IPS-11a (cell line): ENCODE data around the gene VIPAS39.

Source experiments
- H3K4me3 ChIP-seq: one replicate; pipeline ENCODE4 v1.5.1; 2013; ENCODE audit warnings: low read depth, low read length, control low read depth

Gene VIPAS39

GRCh38 chr14:77457522-77458248, at the start of gene VIPAS39, which contains the start of gene AHSA1:
Gene VIPAS39, minus strand, starts transcription at chr14:77457601. Its CDS starts 3,499 bp downstream, at chr14:77454102.
Gene AHSA1, plus strand, starts transcription at chr14:77458093. Its CDS starts 97 bp downstream, at chr14:77458190.
- H3K4me3 ChIP-seq: peak within 1 kb of the TSS; percentile 84

DNA sequence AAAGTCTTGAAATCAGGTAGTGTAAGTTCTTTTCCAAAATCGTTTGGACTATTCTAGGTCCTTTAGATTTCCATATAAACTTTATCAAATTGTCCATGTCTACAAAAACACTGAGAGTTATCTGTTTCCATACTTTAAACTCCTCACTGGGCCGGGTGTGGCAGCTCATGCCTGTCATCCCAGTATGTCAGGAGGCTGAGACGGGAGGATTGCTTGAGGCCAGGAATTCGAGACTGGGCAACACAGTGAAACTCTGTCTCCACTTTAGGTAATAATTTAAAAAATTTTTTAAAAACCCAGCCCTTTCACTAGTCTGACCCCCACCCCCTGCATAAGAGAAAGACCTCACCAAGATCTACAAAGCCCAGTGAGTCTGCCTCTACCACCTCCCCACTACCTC, 47.6 kb upstream of the VIPAS39 start:
- no peak overlapping the region for H3K4me3 ChIP-seq

DNA sequence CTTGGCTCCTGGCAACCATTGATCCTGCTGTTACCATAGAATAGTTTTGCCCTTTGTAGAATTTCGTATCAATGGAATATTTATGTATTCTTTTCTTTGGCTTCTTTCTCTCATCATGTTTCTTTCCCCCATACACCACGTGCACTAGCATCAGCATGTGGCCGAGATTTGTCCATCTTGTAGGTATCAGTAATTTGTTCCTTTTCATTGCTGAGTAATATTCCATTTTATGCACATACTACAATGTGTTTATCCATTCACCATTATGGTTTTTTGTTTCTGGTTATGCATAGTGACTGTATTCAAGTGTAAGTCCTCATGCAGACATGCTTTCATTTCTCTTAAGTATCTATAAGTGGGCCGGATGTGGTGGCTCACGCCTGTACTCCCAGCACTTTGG, 45.7 kb upstream of the VIPAS39 start:
- no peak overlapping the region for H3K4me3 ChIP-seq

DNA sequence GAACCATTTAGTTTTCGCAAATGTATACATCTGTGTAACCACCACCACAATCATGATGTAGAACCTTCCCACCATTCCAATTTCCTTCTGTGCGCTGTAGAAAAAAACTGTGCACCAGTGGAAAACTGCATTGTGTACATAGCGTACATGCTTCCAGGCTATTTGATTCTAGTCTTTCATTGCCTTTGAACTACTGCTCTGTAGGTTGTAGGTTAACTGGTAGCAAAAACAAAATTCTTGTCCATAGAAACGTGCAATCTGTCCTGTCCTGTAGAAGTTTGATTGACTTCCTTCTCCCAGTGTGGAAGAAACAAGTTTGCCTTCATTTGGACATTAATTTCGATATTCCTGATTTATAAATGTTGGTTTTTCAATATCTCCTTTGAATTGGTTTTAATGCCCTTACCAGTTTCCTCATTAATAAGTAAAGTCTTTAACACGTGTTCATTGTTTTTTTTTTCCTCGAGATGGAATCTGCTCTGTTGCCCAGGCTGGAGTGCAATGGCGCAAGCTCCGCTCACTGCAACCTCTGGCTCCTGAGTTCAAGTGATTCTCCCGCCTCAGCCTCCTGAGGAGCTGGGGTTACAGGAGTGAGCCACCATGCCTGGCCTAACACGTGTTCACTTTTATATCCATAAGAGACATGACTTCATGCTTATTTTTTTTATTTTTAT, 44.8 kb upstream of the VIPAS39 start:
- no peak overlapping the region for H3K4me3 ChIP-seq

GRCh38 chr14:77498984-77499527, 41.7 kb upstream of the VIPAS39 start:
- peak overlapping the region; percentile 50 for H3K4me3 ChIP-seq

DNA sequence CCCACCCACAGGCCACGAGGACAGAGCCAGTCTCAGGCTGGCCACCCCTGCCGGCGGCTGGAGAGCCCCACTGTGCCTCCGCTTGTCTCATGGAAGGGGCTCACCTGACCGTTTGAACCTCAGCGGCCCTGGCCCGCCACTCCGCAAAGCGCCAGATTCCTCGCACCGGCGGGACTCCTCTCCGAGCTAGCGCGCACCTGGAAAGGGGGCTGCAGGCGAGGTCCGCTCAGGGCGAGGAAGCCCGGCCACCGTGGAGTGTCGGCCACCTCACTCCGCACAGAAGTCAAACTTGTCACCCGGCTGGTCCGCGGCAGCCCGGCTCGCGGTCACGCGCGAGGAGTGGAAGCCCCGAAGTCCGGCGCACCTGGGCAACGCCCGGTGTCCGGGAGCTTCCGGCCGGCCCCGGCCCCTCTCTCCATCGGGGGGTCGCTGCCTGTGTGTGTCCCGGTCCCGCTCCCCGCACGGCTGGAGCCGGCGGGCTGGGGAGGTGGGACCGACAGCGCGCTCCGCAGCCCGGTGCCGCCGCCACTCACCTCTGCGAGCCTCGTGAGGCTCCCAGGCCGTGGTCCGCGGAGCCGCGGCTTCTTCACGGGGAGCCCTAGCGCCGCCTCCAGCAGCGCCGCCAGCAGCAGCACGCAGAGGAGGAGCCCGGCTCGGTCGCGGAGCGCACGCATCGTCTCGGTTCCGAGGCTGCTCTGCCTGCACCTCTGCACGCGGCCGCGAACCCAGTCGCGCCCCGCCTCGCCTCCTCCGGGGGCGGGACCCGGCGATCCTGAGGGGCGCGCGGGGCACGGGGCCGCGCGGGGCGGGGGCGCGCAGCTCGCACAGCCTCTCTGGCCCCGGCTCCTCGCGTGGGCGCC, 40.9 kb upstream of the VIPAS39 start, which contains the start of gene ISM2:
Gene ISM2 (minus strand): TSS at position 697 of the 860 bp plus-strand sequence. CDS start 23 bp downstream, at position 674.
- H3K4me3 ChIP-seq: peak within 1 kb of the TSS; percentile 50

- no peak overlapping the region for H3K4me3 ChIP-seq
These were observed 37.9 kb upstream of the VIPAS39 start for GRCh38 chr14:77495334-77495733.

GRCh38 chr14:77491056-77491455, 33.7 kb upstream of the VIPAS39 start:
- H3K4me3 ChIP-seq: no peak overlapping the region

GRCh38 chr14:77490347-77490986, 33.1 kb upstream of the VIPAS39 start:
- no peak overlapping the region for H3K4me3 ChIP-seq

DNA sequence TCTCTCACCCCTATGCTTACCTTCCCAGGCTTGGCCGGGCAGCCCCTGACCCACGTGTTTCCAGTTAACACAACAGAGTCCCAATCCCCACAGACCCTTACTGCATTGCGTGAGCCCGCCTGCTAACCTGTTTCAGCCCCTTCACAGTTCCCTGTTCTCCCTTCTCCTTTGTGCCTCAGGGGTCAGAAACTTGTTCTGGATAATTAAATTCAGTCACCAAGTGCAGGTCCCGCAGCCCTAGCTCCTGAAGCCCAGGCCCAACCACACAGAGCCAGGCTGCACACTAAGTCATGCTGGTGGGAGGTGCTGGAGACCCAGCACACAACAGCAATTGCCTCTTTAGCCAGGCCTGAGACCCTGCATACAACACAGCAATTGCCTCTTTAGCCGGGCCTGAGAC, 31.6 kb upstream of the VIPAS39 start:
- no peak overlapping the region for H3K4me3 ChIP-seq

- no peak overlapping the region for H3K4me3 ChIP-seq
These were observed 31.2 kb upstream of the VIPAS39 start for GRCh38 chr14:77488558-77488957.

DNA sequence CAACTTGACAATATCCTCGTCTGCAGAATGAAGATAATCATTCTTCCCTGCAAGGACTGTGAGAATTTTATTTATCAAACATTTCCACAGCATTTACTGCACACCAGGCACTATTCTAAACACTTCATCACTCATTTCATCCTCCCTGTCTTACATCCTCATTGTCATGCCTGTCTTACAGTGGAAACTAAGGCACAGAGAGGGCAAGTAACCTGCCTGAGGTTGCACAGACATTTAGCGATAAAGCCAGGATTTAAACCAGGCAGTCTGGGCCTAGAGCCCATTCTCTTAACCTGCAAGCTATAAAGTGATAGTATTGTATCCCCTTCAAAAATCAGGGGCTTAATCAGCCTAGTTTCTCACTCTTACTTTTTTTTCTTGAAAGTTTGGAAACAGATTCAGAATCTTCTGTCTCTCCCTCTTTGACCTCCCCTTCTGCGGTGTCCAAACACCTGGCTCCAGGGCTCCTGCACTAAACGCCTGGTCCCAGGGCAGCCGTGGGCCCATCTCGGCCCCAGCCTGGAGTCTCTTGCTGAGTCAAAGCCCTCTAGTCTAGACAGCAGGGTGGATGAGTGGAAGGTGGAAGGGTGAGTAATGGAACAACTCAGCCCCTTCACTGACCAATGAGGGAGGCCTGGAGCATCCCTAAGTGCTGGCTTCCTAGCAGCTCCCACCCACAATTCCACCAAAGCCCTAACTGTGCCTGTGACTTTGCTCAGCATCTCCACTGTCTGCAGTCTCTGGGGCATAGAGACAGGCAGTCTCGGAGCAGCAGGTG, 28.7 kb upstream of the VIPAS39 start:
- H3K4me3 ChIP-seq: no peak overlapping the region

- no peak overlapping the region for H3K4me3 ChIP-seq
These were observed 27.9 kb upstream of the VIPAS39 start for GRCh38 chr14:77485256-77485655.

DNA sequence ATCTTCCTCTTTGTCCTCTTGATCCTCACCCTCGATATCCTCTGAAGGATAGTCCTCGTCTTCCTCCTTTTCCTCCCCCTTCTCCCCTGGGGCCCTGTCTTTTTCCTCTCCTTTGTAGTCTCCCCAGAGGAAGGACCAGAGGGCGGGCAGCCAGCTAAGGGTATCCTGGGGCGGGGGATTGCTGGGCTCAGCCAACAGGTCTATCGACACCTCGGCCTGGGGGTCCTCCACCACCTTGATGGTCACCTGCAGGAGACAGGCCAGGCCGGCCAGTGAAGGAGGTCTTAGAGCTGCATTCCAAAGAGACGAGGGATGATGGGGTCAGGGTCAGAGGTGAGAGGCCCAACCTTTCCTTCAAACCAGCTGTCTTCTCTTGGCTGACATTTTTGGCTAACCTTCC, 25.0 kb upstream of the VIPAS39 start:
- no peak overlapping the region for H3K4me3 ChIP-seq

DNA sequence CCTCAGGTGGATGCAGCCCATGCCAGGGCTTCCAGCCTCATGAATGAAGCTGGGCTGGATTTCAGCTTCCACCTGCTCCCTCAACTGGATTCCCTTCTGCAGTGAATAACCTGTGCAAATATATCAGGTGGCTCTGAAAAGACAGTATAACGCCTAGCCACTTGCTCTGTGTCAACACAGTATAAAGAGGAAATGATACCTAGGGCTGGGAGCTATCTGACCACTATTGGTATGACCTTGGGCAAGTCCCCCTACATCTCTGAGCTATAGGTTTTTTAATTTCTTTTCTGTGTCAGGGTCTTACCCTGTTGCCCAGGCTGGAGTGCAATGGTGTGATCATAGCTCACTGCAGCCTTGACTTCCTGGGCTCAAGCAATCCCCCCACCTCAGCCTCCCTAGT, 21.4 kb upstream of the VIPAS39 start:
- no peak overlapping the region for H3K4me3 ChIP-seq

DNA sequence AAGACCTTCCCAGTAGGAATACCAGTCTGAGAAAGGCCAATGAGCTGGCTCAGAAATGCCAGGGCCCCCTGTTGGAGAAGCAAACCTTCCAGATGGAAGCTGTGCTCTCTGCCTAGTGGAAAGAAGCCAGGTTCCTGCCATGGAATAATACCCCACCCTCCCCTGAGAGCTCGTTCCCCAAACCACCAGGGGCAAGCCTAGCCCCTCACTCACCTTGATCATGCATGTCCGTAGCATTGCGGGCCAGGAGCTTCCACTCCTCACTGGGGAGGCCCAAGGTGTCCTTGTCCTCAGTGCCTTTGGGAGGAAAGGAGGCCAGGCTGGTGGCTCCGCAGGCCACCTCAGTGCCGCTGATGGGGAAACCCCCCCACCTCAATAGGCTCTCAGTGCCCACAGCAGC, 20.6 kb upstream of the VIPAS39 start:
- H3K4me3 ChIP-seq: no peak overlapping the region

- H3K4me3 ChIP-seq: no peak overlapping the region
These were observed 18.2 kb upstream of the VIPAS39 start for GRCh38 chr14:77475432-77476115.

DNA sequence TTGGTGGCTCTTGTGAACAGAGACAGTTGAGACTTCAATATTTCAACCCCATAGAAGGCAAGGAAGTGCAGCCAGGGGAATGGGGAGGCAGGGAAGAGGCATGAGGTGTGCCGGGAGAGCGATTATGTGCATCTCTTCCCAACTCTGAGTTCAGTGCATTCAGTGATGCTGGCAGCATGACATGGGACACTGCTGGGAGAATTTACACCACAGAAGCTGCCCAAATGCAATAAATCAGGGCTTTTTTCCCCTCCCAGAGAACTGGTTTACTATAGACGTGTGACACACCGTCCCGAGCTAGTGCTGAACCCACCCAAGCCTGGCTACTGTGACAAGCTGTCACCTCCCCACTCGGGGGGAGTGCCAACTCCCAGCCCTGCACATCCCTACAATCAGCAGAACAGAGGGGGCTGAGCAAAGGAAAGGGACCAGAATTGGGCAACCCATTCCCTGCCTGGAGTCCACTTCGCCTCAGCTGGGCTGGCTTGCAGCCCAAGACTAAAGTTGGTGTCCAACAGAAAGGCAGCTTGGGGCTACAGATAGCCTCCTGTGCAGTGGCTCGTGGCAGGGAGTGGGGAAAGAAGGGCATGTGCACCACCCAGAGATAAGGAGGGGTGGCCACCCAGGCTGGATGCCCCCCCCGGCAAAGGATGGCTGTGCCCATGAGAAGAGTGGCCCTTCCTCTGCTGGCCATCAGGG, 17.2 kb upstream of the VIPAS39 start:
- H3K4me3 ChIP-seq: no peak overlapping the region

DNA sequence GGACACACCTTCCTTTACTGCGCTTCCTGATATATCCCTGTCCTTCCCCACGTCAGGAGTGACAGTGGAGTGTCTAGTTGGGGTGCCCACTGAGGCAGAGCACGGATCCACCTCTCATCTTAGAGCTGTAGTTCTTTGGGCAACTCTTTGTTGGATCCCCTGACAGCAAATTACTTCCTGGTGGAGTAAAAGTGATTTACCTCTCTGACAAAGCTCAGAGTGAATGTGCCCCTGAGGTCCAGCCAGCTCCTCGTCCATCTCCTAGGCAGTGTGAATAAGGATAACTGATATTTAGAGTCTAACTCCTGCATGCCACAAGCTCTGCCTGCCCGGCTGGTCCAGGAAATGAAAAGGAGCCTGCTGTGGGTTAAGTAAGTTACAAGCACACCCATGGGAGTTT, 16.5 kb upstream of the VIPAS39 start:
- H3K4me3 ChIP-seq: no peak overlapping the region
